H1 (cell line): ENCODE data around the gene C2orf92. TPM values are rescaled to one million over a fixed set of nuclear protein-coding genes. Genes with fewer than 3 reads are reported as not detected.

ENCODE experiments used
- CHD1 ChIP-seq: IDR thresholded peaks from 2 replicates; pipeline ENCODE4 v1.6.1; 2012; ENCODE audit warnings: low read depth, low read length, improper control_type of control experiment
- KDM5A ChIP-seq: fragments of 200-600 bp; IDR thresholded peaks from 2 replicates; pipeline ENCODE4 v1.7.1; 2012; ENCODE audit warnings: mild to moderate bottlenecking, low read length, inconsistent platforms, mixed read lengths
- RBBP5 ChIP-seq: IDR thresholded peaks from 2 replicates; pipeline ENCODE4 v1.7.1; 2012; ENCODE audit warnings: low read depth, mild to moderate bottlenecking, inconsistent platforms, low read length, moderate library complexity, borderline replicate concordance
- RFX5 ChIP-seq: IDR thresholded peaks from 2 replicates; pipeline ENCODE4 v1.6.1; 2011; ENCODE audit warnings: low read depth, low read length, improper control_type of control experiment, borderline replicate concordance
- RNF2 ChIP-seq: fragments of 200-900, 300-1000 bp; sonication (generic); IDR thresholded peaks from 2 replicates; pipeline ENCODE4 v1.7.1; 2016; ENCODE audit warnings: borderline replicate concordance, low read depth, mild to moderate bottlenecking, antibody characterized with exemption, low read length; ENCODE audit not compliant: poor library complexity, severe bottlenecking; ENCODE audit errors: missing control alignments
- SIX5 ChIP-seq: IDR thresholded peaks from 2 replicates; pipeline ENCODE4 v1.6.1; 2011; ENCODE audit warnings: mild to moderate bottlenecking, low read depth, low read length
- TAF1 ChIP-seq: IDR thresholded peaks from 2 replicates; pipeline ENCODE4 v1.6.1; 2011; ENCODE audit warnings: mild to moderate bottlenecking, low read depth, low read length
- TAF7 ChIP-seq: optimal IDR thresholded peaks from 2 replicates; pipeline ENCODE3; 2011; ENCODE audit warnings: low read depth, mild to moderate bottlenecking, inconsistent platforms, low read length, moderate library complexity, borderline replicate concordance
- TBP ChIP-seq: IDR thresholded peaks from 2 replicates; pipeline ENCODE4 v1.6.1; 2011; ENCODE audit warnings: low read depth, low read length, improper control_type of control experiment
- YY1 ChIP-seq: IDR thresholded peaks from 2 replicates; pipeline ENCODE4 v1.6.1; 2011; ENCODE audit warnings: low read depth, mild to moderate bottlenecking, low read length
- polyA plus RNA-seq, 7 experiments: library from polyadenylated mRNA; depleted of rRNA in 3 of 7; stranded (reverse) in 5 of 7; unstranded in 2 of 7; fragments of >200 nt in 5 of 7; fragments of 200-250 nt in 2 of 7; gene quantifications; 1 replicate in 5 of 7; 2 replicates in 1 of 7; 4 replicates in 1 of 7; pipeline versions ENCODE4 v1.2.1 to v1.2.3, GENCODE V29; 2011 to 2013; ENCODE audit warnings: missing spikeins in 2 of 7, mixed read lengths in 2 of 7
- total RNA-seq: library from RNA; stranded (reverse); fragmentation: NEBNext Ultra II Directional; extraction: Animal tissue kit (Norgen Biotek cat#: 25700); gene quantifications from 2 replicates; pipeline ENCODE4 v1.2.1, GENCODE V29; 2021
- TF ChIP-seq, protein P1 (sequence below): fragments of 300-600 bp; sonication (generic); IDR thresholded peaks from 2 replicates; pipeline ENCODE4 v1.7.1; 2012; ENCODE audit warnings: low read length, moderate library complexity, mild to moderate bottlenecking, inconsistent platforms; ENCODE audit not compliant: insufficient replicate concordance
- TF ChIP-seq, protein P2 (sequence below): IDR thresholded peaks from 2 replicates; pipeline ENCODE4 v1.6.1; 2012; ENCODE audit warnings: inconsistent platforms

C2orf92 gene
- total and polyA plus RNA-seq, 2 of the 8 experiments (the other 6 are each of a cell fraction or from before 2014, with no cell fraction given) = 2.3 to 3.7 TPM

DNA sequence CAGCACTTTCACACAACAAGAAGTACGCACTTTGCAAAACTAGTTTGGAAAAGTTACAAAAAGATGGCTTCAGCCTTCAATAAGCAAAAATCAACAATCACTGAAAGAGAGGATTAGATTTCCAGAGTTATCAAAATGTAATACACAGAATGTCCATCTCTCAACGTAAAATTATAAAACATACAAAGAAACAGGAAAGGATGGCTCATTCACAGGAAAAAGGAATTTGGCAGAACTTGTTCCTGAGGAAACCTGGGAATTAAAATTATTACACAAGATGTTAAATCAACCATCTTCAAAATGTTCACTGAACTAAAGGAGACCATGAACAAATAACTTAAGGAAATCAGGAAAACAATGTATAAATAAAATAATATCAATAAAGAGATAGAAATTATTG is 8.0 kb downstream of the C2orf92 start (continued):
- TF ChIP-seq, protein P1, sequence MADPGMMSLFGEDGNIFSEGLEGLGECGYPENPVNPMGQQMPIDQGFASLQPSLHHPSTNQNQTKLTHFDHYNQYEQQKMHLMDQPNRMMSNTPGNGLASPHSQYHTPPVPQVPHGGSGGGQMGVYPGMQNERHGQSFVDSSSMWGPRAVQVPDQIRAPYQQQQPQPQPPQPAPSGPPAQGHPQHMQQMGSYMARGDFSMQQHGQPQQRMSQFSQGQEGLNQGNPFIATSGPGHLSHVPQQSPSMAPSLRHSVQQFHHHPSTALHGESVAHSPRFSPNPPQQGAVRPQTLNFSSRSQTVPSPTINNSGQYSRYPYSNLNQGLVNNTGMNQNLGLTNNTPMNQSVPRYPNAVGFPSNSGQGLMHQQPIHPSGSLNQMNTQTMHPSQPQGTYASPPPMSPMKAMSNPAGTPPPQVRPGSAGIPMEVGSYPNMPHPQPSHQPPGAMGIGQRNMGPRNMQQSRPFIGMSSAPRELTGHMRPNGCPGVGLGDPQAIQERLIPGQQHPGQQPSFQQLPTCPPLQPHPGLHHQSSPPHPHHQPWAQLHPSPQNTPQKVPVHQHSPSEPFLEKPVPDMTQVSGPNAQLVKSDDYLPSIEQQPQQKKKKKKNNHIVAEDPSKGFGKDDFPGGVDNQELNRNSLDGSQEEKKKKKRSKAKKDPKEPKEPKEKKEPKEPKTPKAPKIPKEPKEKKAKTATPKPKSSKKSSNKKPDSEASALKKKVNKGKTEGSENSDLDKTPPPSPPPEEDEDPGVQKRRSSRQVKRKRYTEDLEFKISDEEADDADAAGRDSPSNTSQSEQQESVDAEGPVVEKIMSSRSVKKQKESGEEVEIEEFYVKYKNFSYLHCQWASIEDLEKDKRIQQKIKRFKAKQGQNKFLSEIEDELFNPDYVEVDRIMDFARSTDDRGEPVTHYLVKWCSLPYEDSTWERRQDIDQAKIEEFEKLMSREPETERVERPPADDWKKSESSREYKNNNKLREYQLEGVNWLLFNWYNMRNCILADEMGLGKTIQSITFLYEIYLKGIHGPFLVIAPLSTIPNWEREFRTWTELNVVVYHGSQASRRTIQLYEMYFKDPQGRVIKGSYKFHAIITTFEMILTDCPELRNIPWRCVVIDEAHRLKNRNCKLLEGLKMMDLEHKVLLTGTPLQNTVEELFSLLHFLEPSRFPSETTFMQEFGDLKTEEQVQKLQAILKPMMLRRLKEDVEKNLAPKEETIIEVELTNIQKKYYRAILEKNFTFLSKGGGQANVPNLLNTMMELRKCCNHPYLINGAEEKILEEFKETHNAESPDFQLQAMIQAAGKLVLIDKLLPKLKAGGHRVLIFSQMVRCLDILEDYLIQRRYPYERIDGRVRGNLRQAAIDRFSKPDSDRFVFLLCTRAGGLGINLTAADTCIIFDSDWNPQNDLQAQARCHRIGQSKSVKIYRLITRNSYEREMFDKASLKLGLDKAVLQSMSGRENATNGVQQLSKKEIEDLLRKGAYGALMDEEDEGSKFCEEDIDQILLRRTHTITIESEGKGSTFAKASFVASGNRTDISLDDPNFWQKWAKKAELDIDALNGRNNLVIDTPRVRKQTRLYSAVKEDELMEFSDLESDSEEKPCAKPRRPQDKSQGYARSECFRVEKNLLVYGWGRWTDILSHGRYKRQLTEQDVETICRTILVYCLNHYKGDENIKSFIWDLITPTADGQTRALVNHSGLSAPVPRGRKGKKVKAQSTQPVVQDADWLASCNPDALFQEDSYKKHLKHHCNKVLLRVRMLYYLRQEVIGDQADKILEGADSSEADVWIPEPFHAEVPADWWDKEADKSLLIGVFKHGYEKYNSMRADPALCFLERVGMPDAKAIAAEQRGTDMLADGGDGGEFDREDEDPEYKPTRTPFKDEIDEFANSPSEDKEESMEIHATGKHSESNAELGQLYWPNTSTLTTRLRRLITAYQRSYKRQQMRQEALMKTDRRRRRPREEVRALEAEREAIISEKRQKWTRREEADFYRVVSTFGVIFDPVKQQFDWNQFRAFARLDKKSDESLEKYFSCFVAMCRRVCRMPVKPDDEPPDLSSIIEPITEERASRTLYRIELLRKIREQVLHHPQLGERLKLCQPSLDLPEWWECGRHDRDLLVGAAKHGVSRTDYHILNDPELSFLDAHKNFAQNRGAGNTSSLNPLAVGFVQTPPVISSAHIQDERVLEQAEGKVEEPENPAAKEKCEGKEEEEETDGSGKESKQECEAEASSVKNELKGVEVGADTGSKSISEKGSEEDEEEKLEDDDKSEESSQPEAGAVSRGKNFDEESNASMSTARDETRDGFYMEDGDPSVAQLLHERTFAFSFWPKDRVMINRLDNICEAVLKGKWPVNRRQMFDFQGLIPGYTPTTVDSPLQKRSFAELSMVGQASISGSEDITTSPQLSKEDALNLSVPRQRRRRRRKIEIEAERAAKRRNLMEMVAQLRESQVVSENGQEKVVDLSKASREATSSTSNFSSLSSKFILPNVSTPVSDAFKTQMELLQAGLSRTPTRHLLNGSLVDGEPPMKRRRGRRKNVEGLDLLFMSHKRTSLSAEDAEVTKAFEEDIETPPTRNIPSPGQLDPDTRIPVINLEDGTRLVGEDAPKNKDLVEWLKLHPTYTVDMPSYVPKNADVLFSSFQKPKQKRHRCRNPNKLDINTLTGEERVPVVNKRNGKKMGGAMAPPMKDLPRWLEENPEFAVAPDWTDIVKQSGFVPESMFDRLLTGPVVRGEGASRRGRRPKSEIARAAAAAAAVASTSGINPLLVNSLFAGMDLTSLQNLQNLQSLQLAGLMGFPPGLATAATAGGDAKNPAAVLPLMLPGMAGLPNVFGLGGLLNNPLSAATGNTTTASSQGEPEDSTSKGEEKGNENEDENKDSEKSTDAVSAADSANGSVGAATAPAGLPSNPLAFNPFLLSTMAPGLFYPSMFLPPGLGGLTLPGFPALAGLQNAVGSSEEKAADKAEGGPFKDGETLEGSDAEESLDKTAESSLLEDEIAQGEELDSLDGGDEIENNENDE = no peak
- no peak for TF ChIP-seq RFX5
- TF ChIP-seq KDM5A = no peak
- TF ChIP-seq CHD1 = no peak
- no peak for TF ChIP-seq TAF1
- TF ChIP-seq TAF7 = no peak
- TF ChIP-seq YY1 = no peak
- no peak for TF ChIP-seq TBP
- no peak for TF ChIP-seq RNF2
- no peak for TF ChIP-seq SIX5
- TF ChIP-seq RBBP5 = no peak
- TF ChIP-seq, protein P2, sequence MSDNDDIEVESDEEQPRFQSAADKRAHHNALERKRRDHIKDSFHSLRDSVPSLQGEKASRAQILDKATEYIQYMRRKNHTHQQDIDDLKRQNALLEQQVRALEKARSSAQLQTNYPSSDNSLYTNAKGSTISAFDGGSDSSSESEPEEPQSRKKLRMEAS = no peak
